GM23248 (cell line): ENCODE data around the gene LRP3.

Source experiments
- EZH2 ChIP-seq: fragments of 200-600 bp; sonication (generic); IDR thresholded peaks from 2 replicates; pipeline ENCODE4 v1.6.1; 2018; ENCODE audit warnings: antibody characterized with exemption, mild to moderate bottlenecking; ENCODE audit not compliant: insufficient read depth, poor library complexity, severe bottlenecking
- EZH2phosphoT487 ChIP-seq: fragments of 200-600 bp; sonication (generic); IDR thresholded peaks from 2 replicates; pipeline ENCODE4 v1.6.1; 2018; ENCODE audit warnings: antibody characterized with exemption, moderate library complexity, mild to moderate bottlenecking, low read depth; ENCODE audit not compliant: insufficient read depth

GRCh38 chr19:33241091-33241529 is 47.0 kb downstream of the LRP3 start:
- TF ChIP-seq EZH2 = no peak
- TF ChIP-seq EZH2phosphoT487 = no peak
